ENCODE data around the gene SLC25A11.
A peak's percentile ranks its signal among the peaks of the same experiment; 100 is the strongest.

SLC25A11 gene, protein sequence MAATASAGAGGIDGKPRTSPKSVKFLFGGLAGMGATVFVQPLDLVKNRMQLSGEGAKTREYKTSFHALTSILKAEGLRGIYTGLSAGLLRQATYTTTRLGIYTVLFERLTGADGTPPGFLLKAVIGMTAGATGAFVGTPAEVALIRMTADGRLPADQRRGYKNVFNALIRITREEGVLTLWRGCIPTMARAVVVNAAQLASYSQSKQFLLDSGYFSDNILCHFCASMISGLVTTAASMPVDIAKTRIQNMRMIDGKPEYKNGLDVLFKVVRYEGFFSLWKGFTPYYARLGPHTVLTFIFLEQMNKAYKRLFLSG

DNA sequence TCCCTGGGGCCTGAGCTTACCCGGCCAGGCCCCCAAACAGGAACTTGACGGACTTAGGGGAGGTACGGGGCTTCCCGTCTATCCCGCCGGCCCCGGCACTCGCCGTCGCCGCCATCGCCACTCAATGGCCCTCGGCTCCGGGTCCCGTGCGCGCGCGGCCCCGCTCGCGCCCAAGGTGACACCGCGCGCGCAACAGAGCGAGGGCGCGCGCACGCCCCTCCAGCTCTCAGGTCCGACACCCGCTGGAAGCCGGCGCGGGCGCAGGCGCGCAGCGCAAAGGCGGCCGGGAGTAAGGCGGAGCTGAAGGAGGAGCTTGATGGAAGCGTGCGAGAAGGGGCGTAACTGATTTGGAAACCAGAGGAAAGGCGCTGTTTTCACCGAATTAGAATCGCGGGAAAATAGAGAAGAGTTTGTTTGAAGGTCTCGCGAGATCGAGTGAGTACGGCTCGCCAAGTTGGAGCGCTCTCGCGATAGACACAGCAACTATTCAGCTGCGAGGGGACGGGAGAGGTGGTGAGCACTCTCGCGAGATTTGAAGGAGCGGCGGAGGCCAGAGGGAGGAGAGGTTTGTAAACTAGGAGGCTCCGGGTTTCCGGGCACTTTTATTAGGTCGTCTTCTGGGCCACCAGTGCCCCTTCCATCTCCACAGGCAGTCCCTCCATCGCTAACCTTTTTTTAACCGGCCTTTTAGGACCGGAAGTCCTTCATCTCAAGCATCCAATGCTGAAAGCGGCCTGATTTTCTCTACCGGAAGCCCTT, at the start of gene SLC25A11, which contains the start of gene RNF167:
Gene SLC25A11 (minus strand): TSS at position 251 of the 759 bp plus-strand sequence. CDS start 136 bp downstream, at position 115.
Gene RNF167 (plus strand): TSS at position 473 of the 759 bp plus-strand sequence. CDS start 642 bp downstream, outside the sequence.
- peak; percentile 97 for DNase-seq

DNA sequence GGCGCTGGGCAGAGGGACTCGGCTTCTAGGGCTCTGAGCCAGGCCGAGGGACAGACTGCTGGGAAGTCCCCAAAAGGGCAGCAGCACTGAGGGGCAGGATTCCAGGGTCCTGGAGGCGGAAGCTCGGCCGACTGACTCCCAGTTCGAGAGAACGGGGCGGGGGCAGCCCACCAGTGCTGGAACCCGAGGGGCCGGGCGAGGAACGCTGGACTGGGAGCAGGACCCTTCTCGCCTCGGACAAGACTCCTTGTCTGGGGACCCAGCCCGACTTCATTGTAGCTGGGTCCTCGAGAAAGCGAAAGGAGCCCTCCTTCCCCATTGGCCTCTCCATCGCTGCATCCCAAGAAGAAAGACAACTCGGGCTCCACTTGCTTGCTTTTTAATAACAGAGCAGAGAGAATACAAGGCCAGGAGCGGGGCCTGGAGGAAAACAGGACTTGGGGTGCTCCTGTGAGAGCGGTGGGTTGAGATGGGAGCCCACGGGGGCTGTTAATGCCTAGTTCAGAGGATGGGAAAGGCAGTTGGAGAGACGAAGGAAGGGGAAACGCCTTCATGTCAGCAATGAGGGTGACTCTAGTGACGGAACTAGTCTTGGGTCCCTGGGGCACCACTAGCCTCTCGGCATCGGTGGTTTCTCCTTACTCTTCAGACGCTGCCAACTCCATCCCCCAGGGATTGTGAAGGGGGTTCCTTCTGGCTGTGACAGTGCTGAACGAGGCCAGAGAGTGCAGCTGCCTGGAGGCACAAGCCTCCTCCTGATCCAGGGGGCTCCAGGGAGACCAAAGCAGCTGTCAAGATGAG, 48.1 kb upstream of the SLC25A11 start:
- DNase-seq, result peak; percentile 14

DNA sequence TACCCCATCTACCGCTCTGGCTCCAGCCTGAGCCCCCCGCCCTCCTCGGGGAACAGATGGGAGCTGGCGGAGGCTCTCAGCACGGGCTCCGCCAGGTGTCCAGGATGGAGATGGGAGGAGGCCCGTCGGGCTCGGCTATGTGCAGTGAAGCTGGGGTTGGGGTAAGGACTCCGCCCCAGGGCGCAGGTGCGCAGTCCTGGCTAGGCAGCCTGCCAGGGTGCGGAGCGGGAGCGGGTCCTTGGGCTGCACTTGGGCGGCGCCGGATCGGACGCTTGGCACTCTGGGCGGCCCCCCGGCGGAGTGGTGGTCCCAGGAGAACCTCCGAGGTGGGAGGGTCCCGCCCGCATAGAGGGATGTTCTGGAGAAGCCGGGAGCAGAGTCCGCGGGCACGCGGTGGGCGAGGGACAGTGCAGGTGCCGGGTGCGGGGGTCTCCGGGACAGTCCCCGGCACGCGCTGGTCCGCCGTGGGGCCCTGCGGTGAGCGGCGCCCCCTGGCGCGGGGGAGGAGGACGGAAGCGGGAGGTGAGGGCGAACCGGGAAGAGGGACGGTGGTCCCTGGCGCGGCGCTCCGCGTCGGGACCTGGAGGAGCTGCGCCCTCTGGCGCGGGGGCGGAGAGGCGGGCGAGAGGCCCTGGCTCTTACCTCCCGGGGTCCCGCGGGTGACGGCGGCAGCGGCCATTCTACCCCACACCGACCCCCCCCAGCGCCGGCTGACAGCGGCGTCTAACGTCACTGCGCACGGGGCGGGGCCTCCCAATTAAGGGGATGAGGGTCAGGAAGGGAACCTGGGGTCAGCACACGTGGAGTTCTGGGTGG, 47.3 kb upstream of the SLC25A11 start, which contains the start of gene CAMTA2:
Gene CAMTA2 (minus strand): TSS at position 725 of the 816 bp plus-strand sequence. CDS start 1,453 bp downstream, outside the sequence.
- peak; percentile 87 for DNase-seq

DNA sequence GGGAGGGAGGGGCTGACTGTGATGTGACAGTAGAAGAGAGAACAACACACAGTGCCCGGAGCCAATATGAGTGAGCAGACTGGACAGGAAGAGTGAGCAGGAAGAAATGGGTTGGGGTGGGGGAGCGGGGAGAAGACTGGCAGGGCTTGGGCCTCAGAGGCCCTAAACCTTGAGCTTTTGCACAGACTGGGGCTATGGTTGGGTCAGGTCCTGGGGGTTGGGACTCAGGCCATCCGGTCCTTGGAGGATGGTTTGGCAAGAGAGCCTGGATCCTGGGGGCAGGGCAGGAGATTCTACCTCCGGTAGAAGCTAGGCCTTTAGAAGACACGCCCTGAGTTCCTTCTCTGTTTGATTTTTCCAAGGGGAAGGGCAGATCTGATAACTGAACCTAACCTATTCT, 46.6 kb upstream of the SLC25A11 start:
- no peak for DNase-seq

DNA sequence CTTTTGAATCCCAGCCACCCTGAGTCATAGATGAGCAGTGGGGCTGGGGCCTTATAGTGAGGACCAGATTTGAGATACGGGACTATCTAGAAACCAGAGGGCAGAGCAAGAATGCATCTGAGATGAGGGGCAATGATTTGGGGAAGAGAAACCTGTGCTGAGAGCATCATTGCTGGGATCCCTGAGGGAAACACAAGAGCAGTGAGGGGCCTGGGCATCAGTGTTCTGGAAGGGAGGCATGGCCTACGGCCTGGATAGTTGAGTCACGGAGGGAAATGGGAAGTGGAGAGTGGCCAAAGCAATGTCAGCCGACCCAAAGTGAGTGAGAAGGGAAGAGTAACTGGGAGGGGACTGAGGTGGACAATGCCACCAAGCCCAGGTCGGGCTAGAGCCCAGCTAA, 42.5 kb upstream of the SLC25A11 start:
- DNase-seq, result no peak

DNA sequence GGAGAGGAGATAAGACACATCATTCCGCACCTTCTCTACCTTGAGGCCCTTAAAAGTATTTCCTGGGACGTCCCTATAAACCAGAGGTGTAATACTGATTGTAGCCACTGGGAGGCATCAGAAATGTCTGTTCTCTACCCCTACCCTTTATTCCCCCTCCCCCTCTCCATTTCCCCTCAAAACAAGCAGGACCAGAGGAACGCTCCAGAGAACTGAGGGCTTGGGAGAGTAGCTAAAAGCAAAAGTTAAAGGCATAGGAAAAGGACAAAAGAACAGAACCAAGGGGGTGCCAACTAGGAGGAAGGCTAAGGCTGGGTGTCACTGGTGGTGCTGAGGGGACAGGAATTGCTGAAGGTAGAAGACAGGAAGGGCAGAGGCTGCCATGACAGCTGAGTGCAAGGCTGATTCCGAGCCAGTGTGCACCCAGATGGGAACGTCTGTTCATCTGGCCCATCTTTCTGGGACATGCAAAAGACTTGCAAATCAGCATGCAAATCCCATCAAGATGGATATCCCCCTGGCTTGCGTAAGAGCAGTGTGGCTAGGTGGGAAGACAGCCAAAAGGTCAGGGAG, 40.9 kb upstream of the SLC25A11 start:
- DNase-seq, result peak; percentile 41

DNA sequence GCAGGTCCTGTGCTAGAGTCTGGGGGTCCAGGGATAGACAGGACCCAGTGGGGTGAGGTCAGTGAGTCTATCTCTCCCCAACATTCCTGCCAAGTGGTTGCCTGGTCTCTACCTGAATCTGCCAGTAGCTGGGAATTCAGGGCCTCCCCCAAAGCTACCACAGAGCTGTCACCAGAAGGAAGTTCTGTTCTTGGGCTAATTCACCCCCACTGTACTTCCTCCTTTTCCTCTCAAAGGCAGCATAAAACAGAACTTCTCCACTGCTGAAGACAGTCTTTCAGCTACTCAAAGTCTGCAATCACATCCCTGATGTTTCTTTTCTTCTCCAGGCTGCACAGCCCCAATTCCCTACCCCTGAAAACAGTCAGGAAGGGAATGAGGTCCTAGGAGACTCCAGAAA, 38.9 kb upstream of the SLC25A11 start:
- no peak for DNase-seq

DNA sequence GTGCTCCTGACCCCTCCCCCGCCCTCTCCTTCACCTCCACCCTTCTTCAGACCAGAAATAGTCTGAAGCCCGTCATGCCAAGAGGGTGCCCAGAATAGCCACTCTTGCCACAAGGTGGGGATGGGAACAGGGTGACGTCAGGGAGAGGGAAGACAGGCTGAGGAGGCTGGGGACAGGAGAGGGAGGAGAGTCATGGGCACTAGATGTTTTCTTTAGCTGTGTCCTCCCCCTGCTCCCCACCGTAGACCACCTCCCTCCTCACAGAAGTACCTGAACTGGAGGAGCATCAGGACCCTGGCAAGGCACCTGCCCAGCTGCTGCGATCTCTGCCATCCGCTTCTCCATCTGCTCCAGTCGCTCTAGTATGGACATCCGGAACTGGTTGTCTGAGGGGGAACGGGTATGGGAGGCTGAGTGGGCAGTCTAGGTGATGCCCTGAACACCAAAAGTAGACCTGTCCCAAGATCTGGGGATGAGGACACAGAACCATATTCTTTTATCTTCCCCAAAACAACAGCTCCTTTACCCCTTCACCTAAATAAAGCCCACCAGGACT, 34.3 kb upstream of the SLC25A11 start:
- DNase-seq, result no peak

DNA sequence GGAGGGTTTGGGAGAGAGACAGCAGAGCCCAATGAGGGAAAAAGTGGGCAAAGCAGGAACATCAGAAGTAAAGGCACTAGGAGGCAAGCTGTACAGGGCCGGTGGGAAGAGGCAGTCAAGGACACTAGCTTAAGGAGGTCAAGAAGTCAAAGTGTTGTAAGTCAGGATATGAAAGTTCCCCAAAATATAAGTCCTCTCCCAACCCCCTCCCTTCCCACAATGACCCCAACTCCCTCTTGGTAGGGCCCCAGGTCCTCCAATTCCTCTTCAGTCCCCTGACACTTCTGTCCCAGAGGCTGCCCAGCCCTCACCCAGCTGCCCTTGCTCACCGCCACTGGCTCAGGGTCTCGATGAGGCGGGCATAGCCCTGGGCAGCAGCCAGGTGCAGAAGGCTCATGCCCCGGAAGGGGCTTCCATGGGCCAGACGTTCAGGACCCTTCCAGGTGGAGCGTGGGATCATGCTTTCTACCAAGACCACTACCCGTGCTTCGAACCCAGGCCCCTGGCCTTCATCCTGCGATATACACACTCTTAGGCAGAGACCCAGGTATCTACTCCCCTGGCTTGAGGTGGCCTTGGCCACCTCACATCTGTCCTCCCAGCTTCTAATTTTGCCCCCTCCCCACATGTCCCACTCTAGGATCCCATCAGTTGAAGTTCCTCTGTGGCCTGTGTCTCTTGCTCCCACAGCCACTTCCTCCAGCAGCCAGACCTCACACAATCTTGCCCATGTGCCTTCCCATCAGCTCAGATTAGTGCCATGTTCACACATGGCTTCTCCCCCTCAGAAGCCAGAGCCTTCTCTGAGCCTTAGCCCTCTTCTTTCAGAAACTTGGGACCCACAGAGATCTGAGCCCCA, 33.6 kb upstream of the SLC25A11 start:
- DNase-seq, result no peak

DNA sequence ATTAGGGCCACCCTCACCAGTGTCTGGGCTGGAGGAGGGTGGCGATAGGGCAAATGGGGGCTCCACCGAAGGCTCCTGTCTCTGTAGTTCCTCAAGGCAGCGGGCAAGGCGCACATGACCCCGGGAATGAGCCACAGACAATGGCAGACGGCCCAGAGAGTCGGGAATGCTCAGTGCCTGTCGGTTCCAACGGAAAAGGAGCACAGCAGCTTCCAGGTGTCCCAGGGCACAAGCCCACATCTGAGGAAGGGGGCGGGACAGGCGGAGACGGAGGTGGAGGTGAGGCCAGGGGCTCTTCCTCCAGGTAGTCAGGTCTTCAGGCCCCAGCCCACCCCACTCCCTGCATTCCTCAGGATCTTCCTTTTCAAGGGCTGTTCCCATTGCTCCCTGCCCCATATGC, 32.9 kb upstream of the SLC25A11 start:
- DNase-seq, result no peak

DNA sequence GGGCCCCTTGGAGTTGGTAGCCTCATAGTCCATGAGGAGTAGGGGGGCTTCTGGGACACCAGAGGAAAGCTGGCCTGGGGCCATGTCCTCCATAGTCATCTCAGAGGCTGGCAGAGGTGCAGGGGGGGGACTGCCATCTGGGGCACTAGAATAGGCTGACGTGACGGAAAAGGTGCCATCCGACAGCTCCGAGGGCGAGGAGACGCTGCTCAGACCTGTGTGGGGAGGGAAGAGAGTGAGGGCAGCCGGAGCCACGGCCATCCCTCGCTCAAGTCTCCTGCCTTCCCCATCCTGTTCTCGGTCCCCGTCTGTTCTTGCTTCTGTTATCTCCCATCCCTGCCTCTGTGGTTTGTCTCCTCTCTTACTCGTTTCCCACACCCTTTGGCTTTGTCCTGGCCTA, 32.5 kb upstream of the SLC25A11 start:
- no peak for DNase-seq

DNA sequence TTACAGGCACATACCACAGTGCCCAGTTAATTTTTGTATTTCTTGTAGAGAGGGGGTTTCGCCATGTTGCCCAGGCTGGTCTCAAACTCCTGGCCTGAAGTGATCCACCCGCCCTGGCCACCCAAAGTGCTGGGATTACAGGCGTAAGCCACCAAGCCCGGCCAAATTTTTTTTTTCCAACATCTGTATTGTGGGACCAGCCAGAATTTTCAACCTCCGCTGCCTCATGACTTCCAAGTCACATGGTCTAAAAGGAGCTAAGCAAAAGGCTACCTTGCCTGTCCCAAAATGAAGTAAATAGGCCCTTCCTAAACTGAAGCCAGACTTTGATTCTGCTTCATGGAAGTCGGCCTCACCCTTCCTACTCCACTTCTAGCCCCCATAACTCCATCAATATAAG, 32.0 kb upstream of the SLC25A11 start:
- no peak for DNase-seq

DNA sequence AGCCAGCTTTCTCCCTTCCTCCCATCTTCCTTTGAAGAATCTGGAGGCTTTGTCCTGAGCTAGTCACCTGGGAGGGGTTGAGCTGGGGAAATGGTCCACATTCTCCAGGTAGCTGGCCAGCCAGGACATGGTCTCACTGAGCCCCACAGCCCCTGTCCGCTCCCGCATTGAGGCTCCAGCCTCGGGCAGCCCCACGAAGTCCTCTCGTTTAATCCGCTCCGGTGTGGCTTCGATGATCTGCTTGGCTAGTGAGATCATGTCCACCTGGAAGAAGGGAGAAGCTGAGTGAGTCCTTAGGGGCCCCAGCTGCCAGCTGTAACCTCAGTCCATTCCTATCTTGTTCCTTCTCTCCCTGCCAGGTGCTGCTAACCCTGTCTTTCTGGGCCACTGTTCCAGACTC, 30.4 kb upstream of the SLC25A11 start:
- DNase-seq, result no peak

DNA sequence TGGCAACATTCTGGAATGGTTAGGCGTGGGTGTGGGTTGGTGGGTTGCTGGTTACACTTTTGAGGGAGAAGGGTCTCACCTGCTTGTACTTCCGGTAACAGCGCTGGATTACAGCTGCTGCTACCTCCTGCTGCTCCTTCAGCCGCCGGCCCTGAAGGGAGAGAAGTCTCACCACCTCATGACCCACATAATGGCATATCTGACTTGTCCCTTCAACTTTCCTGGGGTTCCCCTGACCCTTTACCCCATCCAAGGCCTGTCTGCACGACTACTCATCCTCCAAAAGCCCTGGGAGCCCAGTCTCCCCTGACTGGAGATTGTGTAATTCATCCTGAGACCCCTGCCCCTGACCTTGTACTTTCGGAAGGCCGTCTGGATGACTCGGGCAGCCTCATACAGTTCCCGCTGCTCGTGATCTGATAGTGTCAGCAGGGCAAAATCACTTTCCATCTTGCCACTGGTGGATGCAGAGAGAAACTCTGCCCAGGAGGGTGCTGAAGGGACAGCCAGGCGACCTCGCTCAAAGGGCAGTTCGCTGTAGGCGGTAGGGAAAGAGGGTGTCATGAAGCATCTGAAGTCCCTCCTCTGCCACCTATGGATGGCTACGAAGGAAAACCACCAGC, 29.8 kb upstream of the SLC25A11 start:
- DNase-seq, result no peak

DNA sequence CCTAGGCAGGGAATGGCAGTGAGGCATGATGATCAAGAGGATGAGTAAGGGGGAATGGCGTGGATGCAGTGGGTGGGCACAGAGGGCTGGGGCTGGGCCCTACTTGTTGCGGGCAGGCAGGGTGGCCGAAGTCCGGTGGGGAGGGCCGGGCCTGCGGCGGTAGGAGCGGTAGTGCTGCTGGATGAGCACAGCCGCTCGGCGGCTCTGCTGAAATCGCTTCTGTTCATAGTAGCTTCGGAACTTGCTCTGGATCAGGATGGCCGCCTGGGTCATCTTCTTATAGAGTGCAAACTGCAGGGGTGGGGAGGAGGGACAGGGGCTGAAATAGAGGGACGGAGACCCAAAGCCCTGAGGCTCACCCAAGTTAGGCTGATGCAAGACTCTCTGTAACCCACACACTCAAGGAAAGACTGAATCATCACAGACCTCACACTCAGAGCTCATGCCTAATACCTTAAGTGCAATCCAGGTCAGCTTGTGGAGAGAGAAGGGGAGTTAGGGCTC, 29.3 kb upstream of the SLC25A11 start:
- DNase-seq, result no peak

DNA sequence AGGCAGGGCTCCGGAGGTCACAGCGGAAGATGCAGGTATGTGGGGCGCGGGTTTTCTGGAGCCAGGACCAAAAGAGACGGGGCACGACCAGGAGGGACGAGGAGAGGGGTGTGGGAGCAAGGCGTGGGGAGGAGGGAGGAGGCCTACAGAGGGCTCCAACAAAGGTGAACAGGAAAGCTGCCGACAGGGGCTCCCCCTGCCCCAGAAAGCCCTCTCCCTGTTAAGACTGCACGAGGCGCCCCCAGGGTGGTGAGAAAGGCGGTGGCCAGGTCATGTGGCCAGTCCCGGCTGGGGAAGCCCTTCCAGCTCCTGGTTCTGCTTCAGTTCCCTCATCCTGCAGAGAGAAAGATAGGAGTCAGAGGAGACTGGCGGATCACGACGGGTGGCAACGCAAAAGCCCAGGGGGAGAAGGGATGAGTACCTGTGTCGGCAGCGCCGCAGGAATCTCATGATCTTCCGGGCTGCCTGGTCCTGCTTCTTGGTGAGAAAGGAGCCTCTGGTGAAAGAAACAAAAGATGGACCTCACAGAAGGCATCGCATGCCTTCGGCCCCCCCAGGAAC, 28.7 kb upstream of the SLC25A11 start:
- DNase-seq, result peak; percentile 14

DNA sequence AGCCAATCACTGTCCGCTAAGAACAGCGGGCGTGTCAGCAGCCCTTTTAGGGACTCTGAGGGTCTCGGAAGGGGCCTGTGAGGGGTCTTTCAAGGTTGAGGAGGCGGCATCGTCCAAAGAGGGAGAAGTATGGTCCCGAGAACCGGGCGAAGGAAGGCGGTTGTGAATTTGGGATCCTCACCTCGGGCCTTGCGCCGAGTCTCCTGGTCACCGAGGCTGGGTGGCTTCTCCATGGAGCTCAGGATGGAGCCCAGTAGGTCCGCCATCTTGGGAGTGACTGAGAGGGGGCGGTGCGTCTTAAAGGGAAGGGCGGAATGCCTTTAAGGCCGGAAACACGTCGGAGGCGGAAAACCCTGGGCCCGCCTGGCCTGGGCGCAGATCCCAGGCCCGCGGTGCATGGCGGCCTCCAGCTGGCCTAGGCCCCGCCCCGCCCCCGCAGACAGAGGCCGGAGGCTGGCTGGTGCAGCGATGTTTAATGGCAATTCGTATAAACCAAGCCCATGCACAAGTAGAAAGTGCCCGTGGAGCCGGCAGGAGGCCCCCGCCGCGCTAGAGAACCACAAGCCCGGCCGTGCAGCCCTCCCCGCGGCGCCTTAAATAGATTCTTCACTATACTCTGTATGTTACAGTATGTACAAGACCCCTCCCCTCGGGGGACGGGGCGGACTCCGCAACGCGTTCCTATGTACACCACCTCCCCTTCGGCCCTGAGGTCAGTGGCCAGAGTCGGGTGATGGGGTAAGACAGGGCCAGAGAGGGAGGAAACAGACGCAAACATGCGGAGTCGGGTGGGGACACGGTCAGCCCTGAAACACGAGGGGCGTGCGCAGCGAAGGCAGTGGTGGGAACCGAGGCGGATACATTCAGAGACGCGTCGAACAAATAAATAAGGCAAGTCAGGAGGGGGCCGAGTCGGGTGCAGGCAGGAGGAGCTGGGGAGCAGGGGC, 28.0 kb upstream of the SLC25A11 start, which contains the start of gene SPAG7:
Gene SPAG7 (minus strand): TSS at position 279 of the 947 bp plus-strand sequence. CDS start 13 bp downstream, at position 266.
- peak; percentile 93 for DNase-seq
